ENCODE results near the gene TYMP. TPM values are rescaled to one million over a fixed set of nuclear protein-coding genes. Genes with fewer than 3 reads are reported as not detected.
"Not testable (repeated sequence)": the region's sequence is repeated elsewhere in the genome, so short reads cannot be mapped to it uniquely, and the experiment has no call there.

TYMP gene
- total and polyA plus RNA-seq, 2 donors, result 9.5 to 84.1 TPM

DNA sequence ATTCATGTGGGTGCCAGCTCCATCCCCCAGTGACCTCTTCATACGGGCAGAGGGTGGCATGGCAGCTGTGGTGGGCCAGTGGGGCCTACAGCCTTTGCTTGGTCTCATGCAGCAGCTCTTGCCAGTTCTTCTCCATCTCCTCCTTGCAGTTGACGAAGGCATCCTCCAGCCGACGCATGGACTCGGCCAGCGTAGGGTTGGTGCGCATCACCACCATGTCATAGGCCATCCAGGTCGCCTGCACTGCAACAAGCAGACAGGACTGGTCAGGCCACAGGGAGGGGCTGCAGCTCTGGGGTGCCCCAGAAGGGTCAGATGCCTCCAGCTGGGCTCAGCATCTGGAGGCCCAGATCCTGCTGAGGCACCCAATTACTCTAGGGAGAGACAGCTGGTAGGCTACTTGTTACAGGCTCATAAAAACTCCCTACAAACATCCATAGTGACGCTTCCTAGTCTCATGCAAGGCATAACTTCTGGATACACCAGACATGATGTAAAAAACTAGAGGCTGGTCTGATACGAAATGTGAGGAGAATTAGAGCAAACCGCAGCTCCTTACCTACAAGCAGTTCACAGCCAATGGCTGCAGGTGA is 21.4 kb upstream of the TYMP start:
- Histone ChIP-seq H3K4me1 (ENCODE audit: insufficient read depth) (no peaks in the 10 kb centered on the region), H3K4me3 (ENCODE audit: low read depth, low read length) (no peak overlapping the region), H3K36me3 (ENCODE audit: insufficient read depth) (no peaks in the 10 kb centered on the region), H3K27ac (ENCODE audit: low read depth) (no peak overlapping the region)
- 88% methylated on average over 11 of the region's 11 CpGs for WGBS
- DNase-seq (ENCODE audit: extremely low spot score), result no peak

DNA sequence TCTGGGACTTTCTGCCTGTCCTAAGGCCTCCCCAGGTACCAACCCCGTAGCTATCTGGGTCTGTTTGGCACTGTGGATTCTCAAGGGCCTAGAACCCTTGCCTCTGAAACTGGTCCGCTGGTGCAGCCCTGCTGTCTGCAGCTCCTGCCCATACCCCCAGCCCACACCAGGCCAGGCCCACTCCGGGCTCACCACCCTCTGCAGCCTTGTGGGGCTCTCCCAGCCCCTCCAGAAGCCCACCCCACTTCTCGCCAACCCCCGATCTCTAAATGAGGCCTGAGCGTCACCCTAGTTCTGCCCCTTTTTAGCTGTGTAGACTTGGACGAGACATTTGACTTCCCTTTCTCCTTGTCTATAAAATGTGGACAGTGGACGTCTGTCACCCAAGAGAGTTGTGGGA is 20.6 kb upstream of the TYMP start:
- DNase-seq (ENCODE audit: extremely low spot score), result no peak
- Histone ChIP-seq H3K4me3 (ENCODE audit: low read depth, low read length) (no peak overlapping the region), H3K36me3 (ENCODE audit: insufficient read depth) (no peaks in the 10 kb centered on the region), H3K4me1 (ENCODE audit: insufficient read depth) (no peaks in the 10 kb centered on the region), H3K27ac (ENCODE audit: low read depth) (no peak overlapping the region)
- WGBS, result 87% methylated on average over 8 of the region's 8 CpGs

DNA sequence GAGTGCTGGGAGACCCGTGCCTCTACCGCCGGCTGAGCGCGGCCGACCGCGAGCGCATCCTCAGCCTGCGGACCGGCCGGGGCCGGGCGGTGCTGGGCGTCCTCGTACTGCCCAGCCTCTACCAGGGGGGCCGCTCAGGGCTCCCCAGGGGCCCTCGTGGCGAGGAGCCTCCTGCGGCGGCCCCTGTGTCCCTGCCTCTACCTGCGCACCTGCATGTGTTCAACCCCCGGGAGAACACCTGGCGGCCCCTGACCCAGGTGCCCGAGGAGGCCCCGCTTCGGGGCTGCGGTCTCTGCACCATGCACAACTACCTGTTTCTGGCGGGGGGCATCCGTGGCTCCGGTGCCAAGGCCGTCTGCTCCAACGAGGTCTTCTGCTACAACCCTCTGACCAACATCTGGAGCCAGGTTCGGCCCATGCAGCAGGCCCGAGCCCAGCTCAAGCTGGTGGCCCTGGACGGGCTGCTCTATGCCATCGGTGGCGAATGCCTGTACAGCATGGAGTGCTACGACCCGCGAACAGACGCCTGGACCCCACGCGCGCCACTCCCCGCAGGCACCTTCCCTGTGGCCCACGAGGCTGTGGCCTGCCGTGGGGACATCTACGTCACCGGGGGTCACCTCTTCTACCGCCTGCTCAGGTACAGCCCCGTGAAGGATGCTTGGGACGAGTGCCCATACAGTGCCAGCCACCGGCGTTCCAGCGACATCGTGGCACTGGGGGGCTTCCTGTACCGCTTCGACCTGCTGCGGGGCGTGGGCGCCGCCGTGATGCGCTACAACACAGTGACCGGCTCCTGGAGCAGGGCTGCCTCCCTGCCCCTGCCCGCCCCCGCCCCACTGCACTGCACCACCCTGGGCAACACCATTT is 19.3 kb upstream of the TYMP start:
- Histone ChIP-seq H3K4me3 (ENCODE audit: low read depth, low read length) (peak overlapping the region; percentile 12), H3K4me1 (ENCODE audit: insufficient read depth) (no peaks in the 10 kb centered on the region), H3K36me3 (ENCODE audit: insufficient read depth) (no peaks in the 10 kb centered on the region), H3K27ac (ENCODE audit: low read depth) (no peak overlapping the region)
- 65% methylated on average over 68 of the region's 68 CpGs for WGBS
- no peak for DNase-seq (ENCODE audit: extremely low spot score)

DNA sequence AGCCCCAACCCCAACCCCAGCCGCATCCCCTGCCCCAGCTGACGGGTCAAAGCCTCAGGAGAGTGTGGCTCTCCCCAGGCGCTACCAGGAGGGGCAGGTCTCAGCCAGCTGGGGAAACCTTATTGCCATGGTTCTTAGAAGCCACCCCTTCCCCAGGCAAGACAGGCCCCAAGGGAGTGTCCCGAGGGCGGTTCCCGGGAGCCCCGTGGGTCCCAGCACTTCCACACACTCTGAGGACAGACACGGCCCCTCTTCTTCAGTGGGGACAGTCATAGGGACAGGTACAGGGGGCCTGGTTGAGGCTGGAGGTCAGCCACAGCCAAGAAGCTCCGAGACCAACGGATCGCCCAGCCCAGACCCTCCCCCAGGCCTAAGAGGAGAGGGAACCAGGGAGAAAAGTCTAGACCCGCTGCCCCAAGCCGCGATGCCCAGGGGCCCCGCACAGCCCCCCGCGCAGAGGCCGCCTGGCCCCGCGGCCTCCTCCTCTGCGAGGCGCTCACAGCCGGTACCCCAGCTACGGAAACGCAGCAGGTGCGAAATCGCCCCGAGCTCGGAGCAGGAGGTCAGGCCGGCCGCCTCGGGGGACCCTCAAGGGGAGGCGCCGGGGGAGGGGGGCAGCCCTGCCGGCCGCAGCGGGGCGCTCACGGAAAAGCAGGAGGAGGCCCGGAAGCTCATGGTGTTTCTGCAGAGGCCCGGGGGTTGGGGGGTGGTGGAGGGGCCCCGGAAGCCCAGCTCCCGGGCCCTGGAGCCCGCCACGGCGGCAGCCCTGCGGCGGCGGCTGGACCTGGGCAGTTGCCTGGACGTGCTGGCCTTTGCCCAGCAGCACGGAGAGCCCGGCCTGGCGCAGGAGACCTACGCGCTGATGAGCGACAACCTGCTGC is 18.5 kb upstream of the TYMP start:
- peak overlapping the region; percentile 12 for H3K4me3 ChIP-seq (ENCODE audit: low read depth, low read length)
- WGBS, result 7% methylated on average over 56 of the region's 56 CpGs
- no peak overlapping the region for H3K27ac ChIP-seq (ENCODE audit: low read depth)
- DNase-seq (ENCODE audit: extremely low spot score), result no peak
- H3K36me3 ChIP-seq (ENCODE audit: insufficient read depth), result no peaks in the 10 kb centered on the region
- H3K4me1 ChIP-seq (ENCODE audit: insufficient read depth), result no peaks in the 10 kb centered on the region

DNA sequence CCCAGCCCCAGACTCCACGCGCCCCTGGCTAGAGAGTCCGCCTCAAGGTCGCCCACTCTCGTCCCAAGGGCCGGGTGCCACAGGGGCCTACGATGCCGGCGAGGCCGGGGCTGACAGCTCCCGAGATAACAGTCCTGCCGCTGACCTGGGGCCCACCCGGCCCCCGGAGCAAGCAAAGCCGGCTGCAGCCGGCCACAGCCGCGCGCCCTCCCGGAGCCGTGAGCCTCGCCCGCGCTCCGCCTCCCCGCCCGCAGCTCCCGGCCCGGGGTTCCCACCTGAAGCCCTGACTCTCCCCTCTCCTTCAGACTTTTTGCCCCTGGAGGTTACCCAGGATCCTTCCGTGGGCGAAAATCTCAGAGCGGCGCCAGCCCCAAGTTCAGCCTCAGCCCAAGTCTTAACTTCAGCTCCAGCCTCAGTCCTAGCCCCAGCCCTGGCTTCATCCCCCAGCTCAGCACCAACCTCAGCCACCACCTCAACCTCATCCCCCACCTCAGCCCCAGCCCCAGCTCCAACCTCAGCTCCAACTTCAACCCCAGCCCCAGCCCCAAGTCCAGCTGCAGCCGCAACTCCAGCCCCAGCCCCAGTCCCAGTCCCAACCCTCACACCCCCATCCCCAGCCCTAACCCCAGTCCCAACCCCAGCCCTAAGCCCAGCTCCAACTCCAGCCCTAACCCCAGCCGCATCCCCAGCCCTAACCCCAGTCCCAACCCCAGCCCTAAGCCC is 17.6 kb upstream of the TYMP start:
- no peak overlapping the region for H3K27ac ChIP-seq (ENCODE audit: low read depth)
- WGBS, result 19% methylated on average over 35 of the region's 35 CpGs
- no peaks in the 10 kb centered on the region for H3K4me1 ChIP-seq (ENCODE audit: insufficient read depth)
- no peak overlapping the region for H3K4me3 ChIP-seq (ENCODE audit: low read depth, low read length)
- DNase-seq (ENCODE audit: extremely low spot score), result no peak
- no peaks in the 10 kb centered on the region for H3K36me3 ChIP-seq (ENCODE audit: insufficient read depth)

DNA sequence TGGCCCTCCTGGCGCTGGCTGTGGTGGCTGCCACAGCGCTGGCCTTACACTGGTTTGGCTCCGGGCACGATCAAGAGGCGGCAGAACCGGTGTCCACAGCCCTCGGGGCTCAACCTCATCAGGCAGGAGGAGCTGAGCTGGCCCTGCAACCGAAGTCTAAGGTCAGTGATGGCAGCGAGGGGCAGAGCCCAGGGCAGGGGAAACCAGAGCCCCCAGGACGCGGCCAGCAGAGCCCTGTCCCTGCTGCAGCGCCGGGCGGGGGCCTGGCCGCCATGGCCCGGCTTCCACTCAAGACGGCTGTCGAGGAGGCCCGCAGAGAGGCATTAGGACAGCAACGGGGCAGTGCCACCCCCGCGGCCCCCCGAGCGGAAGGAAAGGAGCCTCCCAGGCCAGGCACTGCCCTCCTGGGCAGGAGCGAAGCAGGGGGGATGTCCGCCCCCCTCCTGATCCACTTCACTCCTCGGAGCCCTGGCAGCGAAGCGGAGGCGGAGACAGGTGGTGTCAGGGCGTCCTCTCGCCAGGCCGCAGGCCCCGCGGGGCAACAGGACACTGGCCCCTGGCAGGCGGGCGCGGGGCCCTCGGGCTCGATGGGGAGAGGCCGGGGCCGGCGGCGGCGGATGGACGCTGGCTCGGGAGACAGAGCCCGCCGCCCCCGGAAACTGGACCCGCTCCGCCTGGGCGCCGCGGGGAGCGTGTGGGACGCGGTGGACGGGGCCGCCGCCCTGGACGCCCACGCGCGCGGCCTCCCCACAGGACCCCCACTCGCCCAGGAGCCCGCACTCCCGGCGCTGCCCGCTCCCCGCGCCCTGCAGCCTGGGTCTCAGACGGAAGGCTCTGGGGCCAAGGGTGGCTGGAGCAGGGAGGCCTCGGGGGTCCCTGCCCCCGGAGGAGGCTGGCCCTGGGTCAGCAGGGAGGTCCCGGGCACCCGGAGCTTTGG is 16.8 kb upstream of the TYMP start:
- WGBS, result 68% methylated on average over 78 of the region's 78 CpGs
- H3K36me3 ChIP-seq (ENCODE audit: insufficient read depth), result no peaks in the 10 kb centered on the region
- H3K4me1 ChIP-seq (ENCODE audit: insufficient read depth), result no peaks in the 10 kb centered on the region
- no peak overlapping the region for H3K27ac ChIP-seq (ENCODE audit: low read depth)
- DNase-seq (ENCODE audit: extremely low spot score), result no peak
- H3K4me3 ChIP-seq (ENCODE audit: low read depth, low read length), result no peak overlapping the region

DNA sequence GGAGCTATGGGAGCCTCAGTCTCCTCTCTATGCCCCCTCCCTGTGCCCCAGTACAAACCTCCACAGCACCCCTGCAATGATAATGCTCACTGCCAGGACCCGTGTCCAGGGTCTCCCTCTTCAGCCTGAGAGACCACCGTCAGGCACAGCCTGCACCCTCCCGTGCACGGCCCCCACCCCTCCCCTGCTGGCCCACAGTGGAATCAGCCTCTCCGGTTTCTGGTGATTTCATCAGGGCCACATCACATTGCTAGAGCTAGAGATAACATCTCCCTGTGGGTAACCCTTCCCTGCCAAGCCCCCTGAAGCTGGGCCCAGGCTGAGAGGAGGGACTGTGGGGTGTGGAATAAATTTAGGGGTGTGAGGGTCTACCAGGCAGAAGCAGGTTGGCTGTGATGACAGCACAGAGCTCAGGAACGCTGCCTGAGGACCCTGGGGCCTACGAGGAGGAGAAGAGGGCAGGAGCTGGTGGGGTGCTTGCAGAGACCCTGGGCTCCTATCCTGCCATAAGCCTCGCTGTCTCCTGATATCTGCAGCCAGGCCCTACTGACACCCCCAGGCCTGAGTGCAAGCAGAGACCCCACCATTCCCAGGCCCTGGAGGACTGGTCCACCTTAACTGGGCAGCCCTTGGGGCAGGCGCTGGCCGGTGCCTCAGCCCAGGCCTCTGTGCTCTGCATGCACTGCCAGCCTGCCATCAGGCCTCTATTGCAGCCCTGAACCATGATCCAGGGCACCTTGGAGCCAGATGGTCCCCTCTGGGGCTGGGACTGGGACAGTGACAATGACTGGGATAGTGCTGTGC is 15.9 kb upstream of the TYMP start, which contains the start of gene KLHDC7B:
Gene KLHDC7B (plus strand): TSS at position 378 of the 804 bp plus-strand sequence. CDS start 345 bp downstream, at position 723.
- DNase-seq (ENCODE audit: extremely low spot score), result no peak
- no peaks in the 10 kb centered on the region for H3K36me3 ChIP-seq (ENCODE audit: insufficient read depth)
- 49% methylated on average over 10 of the region's 10 CpGs for WGBS
- H3K4me1 ChIP-seq (ENCODE audit: insufficient read depth), result no peaks in the 10 kb centered on the region
- H3K4me3 ChIP-seq (ENCODE audit: low read depth, low read length), result no peak within 1 kb of the TSS
- no peak within 1 kb of the TSS for H3K27ac ChIP-seq (ENCODE audit: low read depth)

DNA sequence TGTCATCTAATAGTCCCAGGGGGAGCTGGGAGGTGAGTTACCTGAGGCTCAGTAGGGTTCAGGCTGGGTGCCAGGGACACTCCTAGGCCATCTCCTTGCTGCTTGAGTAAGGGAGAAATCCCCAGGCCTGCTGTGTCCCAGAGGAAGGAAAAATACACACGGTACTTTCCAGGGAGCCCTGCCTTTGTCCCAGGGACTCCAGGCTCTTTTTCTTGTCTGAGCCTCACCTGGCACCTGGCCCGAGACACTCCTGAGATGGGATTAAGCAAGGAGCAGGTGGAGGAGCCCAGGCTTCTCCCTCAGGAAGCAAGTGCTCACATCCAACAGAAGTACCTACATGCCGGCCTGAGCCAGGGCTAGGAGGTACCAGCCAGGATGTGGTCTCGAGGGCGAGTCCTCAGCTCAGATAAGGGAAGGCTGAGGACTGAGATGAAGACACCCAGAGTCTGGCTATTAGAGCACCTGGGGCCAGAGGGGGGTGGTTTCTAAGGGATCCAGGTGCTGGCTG is 15.0 kb upstream of the TYMP start:
- DNase-seq (ENCODE audit: extremely low spot score), result no peak
- Histone ChIP-seq H3K36me3 (ENCODE audit: insufficient read depth) (no peaks in the 10 kb centered on the region), H3K4me1 (ENCODE audit: insufficient read depth) (no peaks in the 10 kb centered on the region), H3K27ac (ENCODE audit: low read depth) (no peak overlapping the region), H3K4me3 (ENCODE audit: low read depth, low read length) (no peak overlapping the region)
- WGBS, result 74% methylated on average over 5 of the region's 5 CpGs

DNA sequence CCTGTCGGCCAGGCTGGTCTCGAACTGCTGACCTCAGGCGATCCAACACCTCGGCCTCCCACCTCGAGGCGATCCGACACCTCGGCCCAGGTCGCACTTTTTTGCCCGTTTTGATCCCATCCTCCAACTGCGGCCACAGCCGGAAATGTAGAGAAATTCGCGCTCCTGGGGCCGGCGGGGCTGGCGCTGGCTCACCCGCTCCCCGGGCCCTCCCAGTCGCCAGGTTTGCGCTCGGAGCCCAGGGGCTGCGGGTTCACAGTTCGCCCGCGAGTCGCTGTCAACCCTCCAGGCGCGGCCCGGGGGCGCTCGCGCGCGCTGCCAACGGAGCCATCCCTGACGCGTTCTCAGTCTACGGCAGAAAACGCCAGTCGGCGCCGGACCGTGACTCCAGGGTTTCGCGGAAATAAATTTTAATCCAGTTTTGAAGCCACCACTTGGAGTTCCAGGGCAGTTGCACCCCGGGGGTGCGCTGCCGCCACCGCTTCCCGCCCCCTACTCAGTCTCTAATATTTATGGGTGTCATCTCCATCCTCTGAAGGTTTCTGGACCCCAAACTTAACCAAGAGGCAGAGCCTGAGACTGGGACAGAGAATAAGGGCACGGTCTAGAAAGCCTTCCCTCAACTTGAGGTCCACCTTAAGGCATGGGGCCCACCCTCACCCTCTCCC is 14.4 kb upstream of the TYMP start:
- no peak for DNase-seq (ENCODE audit: extremely low spot score)
- Histone ChIP-seq H3K4me1 (ENCODE audit: insufficient read depth) (no peaks in the 10 kb centered on the region), H3K4me3 (ENCODE audit: low read depth, low read length) (no peak overlapping the region), H3K36me3 (ENCODE audit: insufficient read depth) (no peaks in the 10 kb centered on the region), H3K27ac (ENCODE audit: low read depth) (no peak overlapping the region)
- WGBS, result 5% methylated on average over 52 of the region's 52 CpGs

DNA sequence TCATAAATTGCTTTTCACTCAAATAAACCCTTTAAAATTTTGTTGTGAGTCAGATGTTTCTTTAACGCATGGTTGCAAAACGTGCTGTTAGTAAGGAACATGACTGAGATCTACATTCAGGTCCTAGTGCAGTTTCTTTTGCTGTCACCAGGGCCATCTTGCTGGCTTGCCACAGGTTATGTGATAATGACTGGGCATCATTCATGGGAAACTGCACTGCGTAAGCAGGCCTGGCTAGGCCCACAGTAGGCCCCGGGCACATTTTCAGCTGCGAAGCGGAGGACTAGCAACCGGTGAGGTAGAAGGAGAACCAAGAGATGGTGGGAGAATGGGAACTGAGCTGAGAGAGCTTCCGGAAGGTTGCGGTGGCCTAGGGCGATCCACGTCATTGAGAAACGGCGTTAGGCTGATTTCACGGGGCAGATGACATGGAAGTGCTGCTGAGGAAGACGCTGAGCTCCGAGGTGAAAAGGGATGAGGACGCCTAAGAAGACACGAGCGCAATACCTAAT is 12.7 kb upstream of the TYMP start:
- no peak overlapping the region for H3K27ac ChIP-seq (ENCODE audit: low read depth)
- no peak overlapping the region for H3K4me3 ChIP-seq (ENCODE audit: low read depth, low read length)
- H3K4me1 ChIP-seq (ENCODE audit: insufficient read depth), result no peaks in the 10 kb centered on the region
- DNase-seq (ENCODE audit: extremely low spot score), result no peak
- H3K36me3 ChIP-seq (ENCODE audit: insufficient read depth), result no peaks in the 10 kb centered on the region
- 90% methylated on average over 19 of the region's 19 CpGs for WGBS

DNA sequence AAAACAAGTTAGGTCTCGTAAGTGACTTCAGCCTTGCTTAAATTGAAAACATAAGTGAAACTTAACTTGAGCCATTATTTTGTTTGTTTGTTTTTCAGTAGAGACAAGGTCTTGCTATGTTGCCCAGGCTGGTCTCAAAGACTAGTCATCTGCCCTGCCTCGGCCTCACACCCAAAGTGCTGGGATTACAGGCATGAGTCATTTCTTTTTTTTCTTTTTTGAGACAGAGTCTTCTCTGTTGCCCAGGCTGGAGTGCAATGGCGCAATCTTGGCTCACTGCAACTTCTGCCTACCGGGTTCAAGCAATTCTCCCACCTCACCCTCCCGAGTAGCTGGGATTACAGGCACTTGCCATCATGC is 11.8 kb upstream of the TYMP start:
- H3K36me3 ChIP-seq (ENCODE audit: insufficient read depth); DNase-seq (ENCODE audit: extremely low spot score); H3K4me1 ChIP-seq (ENCODE audit: insufficient read depth); H3K27ac ChIP-seq (ENCODE audit: low read depth); H3K4me3 ChIP-seq (ENCODE audit: low read depth, low read length): not testable (repeated sequence)
- WGBS, result 69% methylated on average over 5 of the region's 5 CpGs

Data from urinary bladder (tissue), 4 donors.